ENCODE data around the gene ADCY3.

Gene ADCY3

DNA sequence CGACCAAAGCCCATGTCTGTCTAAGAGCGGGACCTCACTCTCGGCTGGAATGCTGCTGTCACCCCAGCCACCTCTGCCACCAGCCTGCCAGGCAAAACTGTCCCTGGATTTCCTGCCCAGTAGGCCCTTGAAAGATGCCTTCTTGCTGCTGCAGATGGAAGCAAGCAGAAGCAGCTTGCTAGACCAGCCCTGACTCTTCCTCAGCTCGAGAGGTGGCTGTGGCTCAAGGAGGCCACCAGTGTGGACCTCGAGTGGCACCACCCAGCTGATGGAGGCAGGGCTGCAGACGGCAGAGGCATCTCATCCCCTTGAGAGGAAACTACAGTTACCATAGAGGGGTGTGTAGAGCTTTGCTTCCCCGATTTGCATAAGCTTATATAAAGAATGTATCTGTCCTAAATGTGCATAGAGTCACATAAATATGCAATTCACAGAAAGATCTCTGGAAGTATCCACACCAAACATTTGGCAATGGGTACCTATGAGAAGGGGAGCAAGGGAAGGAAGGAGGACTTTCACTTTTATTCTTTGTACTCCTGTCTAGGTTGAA, 20.6 kb downstream of the ADCY3 start:
- no peak for DNase-seq

- no peak for DNase-seq
Observed at GRCh38 chr2:24898122-24899109, 21.6 kb downstream of the ADCY3 start.

- no peak for DNase-seq
Observed at GRCh38 chr2:24894750-24895149, 25.3 kb downstream of the ADCY3 start.

- DNase-seq: no peak
Observed at GRCh38 chr2:24893934-24894333, 26.1 kb downstream of the ADCY3 start.

DNA sequence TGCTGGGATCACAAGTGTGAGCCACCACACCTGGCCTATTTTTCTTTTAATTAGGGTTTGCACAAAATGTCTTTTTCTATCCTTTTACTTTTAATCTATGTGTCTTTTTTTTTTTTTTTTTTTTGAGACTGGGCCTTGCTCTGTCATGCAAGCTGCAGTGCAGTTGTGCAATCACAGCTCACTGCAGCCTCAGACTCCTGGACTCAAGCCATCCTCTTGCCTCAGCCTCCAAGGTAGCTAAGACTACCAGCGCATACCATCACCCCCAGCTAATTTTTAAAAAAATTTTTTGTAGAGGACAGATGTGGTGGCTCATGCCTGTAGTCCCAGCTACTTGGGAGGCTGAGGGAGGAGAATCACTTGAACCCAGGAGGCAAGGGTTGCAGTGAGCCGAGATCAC, 27.1 kb downstream of the ADCY3 start:
- no peak for DNase-seq

- no peak for DNase-seq
Observed at GRCh38 chr2:24891201-24891600, 28.8 kb downstream of the ADCY3 start.

GRCh38 chr2:24889221-24889620, 30.8 kb downstream of the ADCY3 start:
- no peak for DNase-seq

DNA sequence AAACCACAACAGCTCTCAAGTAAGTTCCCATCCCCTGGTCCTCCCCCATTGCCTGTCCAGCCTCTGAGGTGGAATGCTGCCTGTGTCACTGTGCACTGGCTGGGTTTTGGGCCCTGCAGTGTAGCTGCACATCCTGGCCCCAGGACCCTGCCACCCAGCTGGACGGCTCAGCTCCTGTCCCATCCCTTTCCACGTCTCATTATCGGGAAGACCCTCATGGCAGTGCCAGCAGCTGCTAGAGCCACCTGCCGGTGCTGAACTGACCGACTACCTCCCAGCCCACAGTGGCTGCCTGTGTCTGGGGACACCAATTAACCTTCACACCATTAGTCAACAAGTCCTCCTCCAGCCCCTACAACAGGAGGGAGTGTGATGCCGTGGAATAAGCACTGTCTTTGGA, 31.9 kb downstream of the ADCY3 start:
- DNase-seq: no peak

GRCh38 chr2:24887307-24887874, 32.6 kb downstream of the ADCY3 start:
- DNase-seq: no peak

DNA sequence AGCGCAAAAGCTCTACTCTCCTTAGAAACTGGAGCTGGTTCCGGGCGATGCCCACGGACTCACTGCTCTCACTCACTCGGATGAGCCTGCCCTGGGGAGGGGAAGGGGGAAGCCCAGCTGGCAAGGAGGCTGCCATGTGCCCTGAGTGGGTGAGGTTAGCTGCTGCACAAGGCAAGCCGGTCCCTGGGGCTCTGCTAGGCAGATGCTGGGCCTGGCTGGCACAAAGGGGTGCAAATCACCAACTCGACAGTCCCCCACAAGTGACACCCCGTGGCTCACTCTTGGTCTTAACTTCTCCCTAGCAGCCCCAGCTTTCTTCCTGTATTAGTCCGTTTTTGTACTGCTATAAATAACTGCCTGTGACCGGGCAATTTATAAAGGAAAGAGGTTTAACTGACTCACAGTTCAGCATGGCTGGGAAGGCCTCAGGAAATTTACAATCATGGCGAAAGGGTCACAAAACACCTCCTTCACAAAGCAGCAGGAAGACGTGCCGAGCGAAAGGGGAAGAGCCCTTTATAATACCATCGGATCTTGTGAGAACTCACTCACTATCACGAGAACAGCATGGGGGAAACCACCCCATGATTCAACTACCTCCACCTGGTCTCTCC, 33.2 kb downstream of the ADCY3 start:
- no peak for DNase-seq

GRCh38 chr2:24886126-24886501, 33.9 kb downstream of the ADCY3 start:
- no peak for DNase-seq

DNA sequence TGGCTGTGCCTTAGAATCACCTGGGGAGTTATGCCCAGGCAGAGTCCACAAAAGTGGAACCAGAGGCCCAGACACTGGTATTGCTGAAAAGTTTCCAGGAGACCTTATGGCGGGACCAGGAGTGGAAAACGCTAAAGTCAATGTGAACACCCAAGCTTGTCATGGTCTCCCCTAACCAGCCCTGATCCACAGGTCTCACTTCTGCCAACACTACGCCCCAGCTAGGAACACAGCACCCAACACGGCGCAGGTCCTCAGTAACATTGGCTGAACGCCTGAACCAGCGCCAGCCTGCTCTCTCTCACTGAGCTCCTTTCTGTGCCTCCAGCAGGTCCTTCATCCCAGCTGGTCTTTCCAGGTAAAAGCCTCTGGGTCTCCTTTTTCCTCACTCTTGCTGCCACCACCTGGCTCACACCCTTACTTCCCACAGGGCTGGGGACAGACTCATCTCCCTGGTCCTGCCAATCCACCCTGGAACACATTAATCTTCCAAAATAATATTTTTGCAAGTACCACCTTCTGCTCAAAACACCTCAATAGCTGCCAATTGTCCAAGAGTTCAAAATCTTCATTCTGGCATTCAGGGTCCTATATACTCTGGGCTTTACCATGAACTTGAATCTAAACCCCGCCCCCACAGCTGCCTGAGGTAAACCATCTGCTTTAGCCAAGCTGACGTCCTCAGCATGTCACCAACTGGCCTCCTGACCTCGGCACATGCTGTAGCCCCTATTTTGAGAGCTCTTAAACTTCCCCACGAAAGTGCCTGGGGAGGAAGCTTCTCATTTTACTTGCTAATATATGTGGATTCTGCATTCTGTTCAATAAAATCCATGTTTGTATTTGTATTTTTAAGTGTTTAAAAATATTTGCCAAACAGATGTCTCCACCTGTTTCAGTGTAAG, 34.6 kb downstream of the ADCY3 start:
- DNase-seq: no peak

DNA sequence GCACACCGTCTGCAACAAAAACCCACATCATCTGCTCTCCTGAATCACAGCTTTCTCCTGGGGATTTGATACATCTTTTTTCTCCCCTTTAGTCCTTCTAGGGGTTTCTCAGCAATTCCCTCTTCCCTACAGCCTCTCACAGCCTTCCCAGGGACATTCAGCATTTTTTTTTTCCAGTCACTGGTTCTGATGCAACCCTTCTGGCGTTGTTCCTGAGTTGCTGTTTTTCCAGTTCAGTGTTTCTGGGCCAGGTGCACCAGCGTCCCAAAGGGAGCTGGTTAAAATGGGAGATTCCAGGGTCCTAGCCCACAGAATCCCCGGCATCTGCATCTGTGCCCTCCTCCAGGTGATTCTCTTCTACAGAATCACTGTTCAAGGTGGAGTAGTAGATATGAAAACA, 36.1 kb downstream of the ADCY3 start:
- DNase-seq: no peak

DNA sequence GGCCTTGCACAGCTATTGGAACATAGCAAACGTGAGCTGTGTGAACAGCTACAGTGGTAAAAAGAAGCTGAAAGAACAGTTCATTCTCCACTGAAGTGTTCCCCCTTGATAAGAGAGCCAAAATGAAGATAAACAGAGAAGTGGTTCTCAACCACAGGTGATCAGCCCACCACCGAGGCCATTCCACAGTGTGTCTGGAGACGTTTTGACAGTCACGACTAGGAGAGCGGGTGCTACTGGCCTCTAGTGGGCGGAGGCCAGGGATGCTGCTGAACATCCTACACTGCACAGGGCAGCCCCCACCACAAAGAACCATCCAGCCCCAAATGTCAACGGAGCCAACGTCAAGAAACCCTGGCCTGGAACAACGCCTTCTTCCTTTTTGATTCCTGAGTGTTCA, 38.4 kb downstream of the ADCY3 start:
- DNase-seq: no peak

GRCh38 chr2:24881158-24881557, 38.9 kb downstream of the ADCY3 start:
- DNase-seq: no peak

GRCh38 chr2:24878341-24878740, 41.7 kb downstream of the ADCY3 start:
- DNase-seq: no peak

- no peak for DNase-seq
Observed at GRCh38 chr2:24877646-24878045, 42.4 kb downstream of the ADCY3 start.

DNA sequence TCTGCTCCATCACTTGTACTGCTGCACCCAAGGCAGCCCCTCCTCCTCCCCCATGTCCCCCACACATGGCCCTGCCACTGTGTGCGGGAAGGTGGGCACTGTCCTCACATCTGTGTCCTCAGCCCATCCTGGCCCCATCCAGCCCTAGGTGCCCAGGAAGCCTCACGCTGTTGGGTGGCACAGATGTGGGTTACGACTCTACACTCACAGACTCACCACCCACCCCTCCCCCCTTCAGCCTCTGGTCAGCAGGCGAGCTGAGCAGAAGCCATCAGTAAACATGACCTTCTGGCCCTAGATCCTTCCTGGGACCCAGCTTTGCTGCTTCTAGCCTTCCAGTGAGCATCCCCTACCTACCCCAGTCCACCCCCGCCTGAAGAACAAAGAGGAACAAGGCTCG, 43.0 kb downstream of the ADCY3 start:
- no peak for DNase-seq

DNA sequence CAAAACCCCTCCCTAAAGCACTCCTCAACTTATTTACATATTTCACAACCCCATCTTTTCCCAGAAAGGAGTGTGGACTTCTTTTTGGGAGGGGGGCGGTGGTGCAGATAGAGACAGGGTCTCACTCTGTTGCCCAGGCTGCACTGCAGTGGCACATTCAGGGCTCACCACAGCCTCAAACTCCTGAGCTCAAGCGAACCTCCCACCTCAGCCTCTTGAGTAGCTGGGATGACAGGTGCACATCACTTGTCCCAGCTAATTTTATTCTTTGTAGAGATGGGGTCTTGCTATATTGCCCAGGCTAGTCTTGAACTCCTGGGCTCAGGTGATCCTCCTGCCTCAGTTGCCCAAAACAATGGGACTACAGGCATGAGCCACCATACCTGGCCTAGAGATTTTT, 44.1 kb downstream of the ADCY3 start:
- DNase-seq: no peak

- DNase-seq: no peak
Observed at GRCh38 chr2:24875272-24875671, 44.8 kb downstream of the ADCY3 start.

GRCh38 chr2:24874035-24874434, 46.0 kb downstream of the ADCY3 start:
- DNase-seq: no peak

GRCh38 chr2:24873619-24874018, 46.4 kb downstream of the ADCY3 start:
- no peak for DNase-seq
